Endometrial microvascular endothelial cells (primary cell): ENCODE measurements around the gene NKAP. TPM values are rescaled to one million over a fixed set of nuclear protein-coding genes. Genes with fewer than 3 reads are reported as not detected.
"Not testable (repeated sequence)": the region's sequence is repeated elsewhere in the genome, so short reads cannot be mapped to it uniquely, and the experiment has no call there.

Experiments used
- in situ Hi-C: cut with HindIII; loops from 2 replicates; pipeline ENCODE4 v1.10.0; 2017; ENCODE audit warnings: low sequenced_read_pairs, low pct_unique_long_range_greater_than_20kb; ENCODE audit errors: inconsistent ontology term
- total RNA-seq: library from RNA; depleted of rRNA; stranded (reverse); fragments of >200 nt; gene quantifications from one replicate; pipeline ENCODE4 v1.2.3, GENCODE V29; 2015; ENCODE audit errors: inconsistent ontology term

Gene NKAP
- total RNA-seq, 1 donor from 2014 or later = 2.4 TPM

- in situ Hi-C loops = no loop called here
These were observed 743 bp downstream of the NKAP start for GRCh38 chrX:119942831-119943184.

- in situ Hi-C loops = no loop called here
These were observed 1.3 kb downstream of the NKAP start for GRCh38 chrX:119942173-119942819.

- in situ Hi-C loops = no loop called here
These were observed 2.2 kb downstream of the NKAP start for GRCh38 chrX:119941336-119941735.

GRCh38 chrX:119935215-119935874, 8.2 kb downstream of the NKAP start:
- in situ Hi-C loops = no loop called here

GRCh38 chrX:119922391-119922790, 21.2 kb downstream of the NKAP start:
- in situ Hi-C loops = not testable (repeated sequence)

- in situ Hi-C loops = no loop called here
These were observed 23.5 kb downstream of the NKAP start for GRCh38 chrX:119919835-119920585.

GRCh38 chrX:119917877-119918276, 25.7 kb downstream of the NKAP start:
- in situ Hi-C loops = no loop called here

- in situ Hi-C loops = no loop called here
These were observed 27.2 kb downstream of the NKAP start for GRCh38 chrX:119916310-119916709.

GRCh38 chrX:119900976-119901375, 42.6 kb downstream of the NKAP start:
- in situ Hi-C loops = no loop called here

GRCh38 chrX:119899125-119899524, 44.4 kb downstream of the NKAP start:
- in situ Hi-C loops = no loop called here

GRCh38 chrX:119895843-119896326, 47.7 kb downstream of the NKAP start, which contains the start of gene AKAP14:
Gene AKAP14, plus strand, starts transcription at chrX:119895893. Its CDS starts 7,331 bp downstream, at chrX:119903224.
- in situ Hi-C loops = no loop called here

GRCh38 chrX:119891961-119892692, 51.4 kb downstream of the NKAP start:
- in situ Hi-C loops = not testable (repeated sequence)

GRCh38 chrX:119890626-119891025, 52.9 kb downstream of the NKAP start:
- in situ Hi-C loops = not testable (repeated sequence)

- in situ Hi-C loops = no loop called here
These were observed 55.7 kb downstream of the NKAP start for GRCh38 chrX:119887721-119888425.

GRCh38 chrX:119885554-119886428, 57.8 kb downstream of the NKAP start:
- in situ Hi-C loops = no loop called here

- in situ Hi-C loops = no loop called here
These were observed 62.8 kb downstream of the NKAP start for GRCh38 chrX:119880552-119881437.

- in situ Hi-C loops = no loop called here
These were observed 63.5 kb downstream of the NKAP start for GRCh38 chrX:119880076-119880475.
